Mesendoderm (in vitro differentiated cells): ENCODE results near the gene ST6GAL1.
"Not testable (repeated sequence)": the region's sequence is repeated elsewhere in the genome, so short reads cannot be mapped to it uniquely, and the experiment has no call there.

Source experiments
- DNase-seq: peaks from one replicate; pipeline ENCODE4 v3.0.0; 2013
- H2AK5ac ChIP-seq: 2 replicates; pipeline ENCODE4 v1.6.1; 2013; ENCODE audit warnings: low read length, inconsistent platforms
- H2BK120ac ChIP-seq: 2 replicates; pipeline ENCODE4 v1.6.1; 2013; ENCODE audit warnings: low read depth, mild to moderate bottlenecking, low read length, moderate library complexity, mixed read lengths
- H2BK15ac ChIP-seq: replicated peaks from 2 replicates; pipeline ENCODE4 v1.6.1; 2013; ENCODE audit warnings: low read depth, mild to moderate bottlenecking, moderate library complexity
- H2BK5ac ChIP-seq: 2 replicates; pipeline ENCODE4 v1.6.1; 2013; ENCODE audit warnings: low read length, inconsistent platforms
- H3K18ac ChIP-seq: 2 replicates; pipeline ENCODE4 v1.6.1; 2013; ENCODE audit warnings: mild to moderate bottlenecking, low read length, mixed read lengths
- H3K23ac ChIP-seq: one replicate; pipeline ENCODE4 v1.6.1; 2013; ENCODE audit warnings: low read length
- H3K27ac ChIP-seq: 2 replicates; pipeline ENCODE4 v1.5.1; 2013; ENCODE audit warnings: low read depth, mild to moderate bottlenecking, inconsistent platforms, low read length, moderate library complexity
- H3K27me3 ChIP-seq: 2 replicates; pipeline ENCODE4 v1.6.1; 2013; ENCODE audit warnings: low read length, control low read depth, mild to moderate bottlenecking, inconsistent platforms; ENCODE audit not compliant: insufficient read depth, poor library complexity
- H3K36me3 ChIP-seq: 2 replicates; pipeline ENCODE4 v1.6.1; 2013; ENCODE audit warnings: low read length, inconsistent platforms; ENCODE audit not compliant: control insufficient read depth, insufficient read depth
- H3K4ac ChIP-seq: one replicate; pipeline ENCODE4 v1.6.1; 2013; ENCODE audit warnings: low read depth, mild to moderate bottlenecking, low read length, moderate library complexity
- H3K4me1 ChIP-seq: 2 replicates; pipeline ENCODE4 v1.6.1; 2013; ENCODE audit warnings: low read depth, low read length, inconsistent platforms; ENCODE audit not compliant: control insufficient read depth
- H3K4me2 ChIP-seq: 2 replicates; pipeline ENCODE4 v1.6.1; 2013; ENCODE audit warnings: low read length
- H3K4me3 ChIP-seq: 2 replicates; pipeline ENCODE4 v1.5.1; 2013; ENCODE audit warnings: mild to moderate bottlenecking, low read length
- H3K56ac ChIP-seq: one replicate; pipeline ENCODE4 v1.6.1; 2013; ENCODE audit warnings: low read length
- H3K79me1 ChIP-seq: 2 replicates; pipeline ENCODE4 v1.6.1; 2013; ENCODE audit warnings: low read length, inconsistent platforms
- H3K79me2 ChIP-seq: 2 replicates; pipeline ENCODE4 v1.6.1; 2013; ENCODE audit warnings: mild to moderate bottlenecking, low read length; ENCODE audit not compliant: control insufficient read depth, insufficient read depth
- H3K9ac ChIP-seq: 2 replicates; pipeline ENCODE4 v1.6.1; 2013; ENCODE audit warnings: low read length, inconsistent platforms
- H4K5ac ChIP-seq: one replicate; pipeline ENCODE4 v1.6.1; 2013; ENCODE audit warnings: low read length
- H4K8ac ChIP-seq: one replicate; pipeline ENCODE4 v1.6.1; 2013; ENCODE audit warnings: low read depth, mild to moderate bottlenecking, control low read depth, low read length, moderate library complexity
- WGBS: extraction: QIAGEN DNeasy Blood & Tissue Kit; methylation state at CpG from one replicate; pipeline ENCODE4 v1.1.7; 2013; ENCODE audit warnings: low lambda C conversion rate, missing lambda C conversion rate; ENCODE audit not compliant: insufficient coverage; ENCODE audit errors: extremely low coverage; 5-methylcytosine and 5-hydroxymethylcytosine counted together

The ST6GAL1 gene

GRCh38 chr3:186967686-186968085, 37.4 kb downstream of the ST6GAL1 start:
- Histone ChIP-seq H3K79me1 (peaks cover 7% of the 10 kb centered on the region), H2AK5ac (peak overlapping the region; percentile 65), H3K4me3 (no peak overlapping the region), H3K56ac (peak overlapping the region; percentile 74), H4K8ac (no peak overlapping the region), H3K4ac (no peak overlapping the region), H3K9ac (peak overlapping the region; percentile 41), H3K4me2 (no peak overlapping the region), H3K27me3 (no peaks in the 10 kb centered on the region), H3K36me3 (peaks cover 2% of the 10 kb centered on the region), H2BK120ac (no peak overlapping the region), H3K18ac (no peak overlapping the region), H3K79me2 (no peaks in the 10 kb centered on the region), H2BK15ac (no peak overlapping the region), H3K27ac (peak overlapping the region; percentile 43), H4K5ac (no peak overlapping the region), H2BK5ac (peak overlapping the region; percentile 79), H3K4me1 (peaks cover 24% of the 10 kb centered on the region), H3K23ac (peak overlapping the region; percentile 75)
- WGBS: no CpG with 5 or more reads among the region's 7 CpGs
- peak; percentile 56 for DNase-seq

- no peaks in the 10 kb centered on the region for H3K27me3 ChIP-seq
- no peak overlapping the region for H4K5ac ChIP-seq
- no CpG with 5 or more reads among the region's 7 CpGs for WGBS
- H3K9ac ChIP-seq: no peak overlapping the region
- H2BK15ac ChIP-seq: no peak overlapping the region
- H2BK120ac ChIP-seq: no peak overlapping the region
- no peak overlapping the region for H3K4me3 ChIP-seq
- H3K79me1 ChIP-seq: peaks cover 7% of the 10 kb centered on the region
- no peak overlapping the region for H3K27ac ChIP-seq
- H2AK5ac ChIP-seq: no peak overlapping the region
- peaks cover 15% of the 10 kb centered on the region for H3K4me1 ChIP-seq
- H3K4me2 ChIP-seq: no peak overlapping the region
- H3K4ac ChIP-seq: no peak overlapping the region
- peaks cover 2% of the 10 kb centered on the region for H3K36me3 ChIP-seq
- no peak overlapping the region for H3K23ac ChIP-seq
- no peak overlapping the region for H3K18ac ChIP-seq
- no peak overlapping the region for H3K56ac ChIP-seq
- no peak overlapping the region for H4K8ac ChIP-seq
- no peaks in the 10 kb centered on the region for H3K79me2 ChIP-seq
- DNase-seq: no peak
- no peak overlapping the region for H2BK5ac ChIP-seq
These were observed 39.3 kb downstream of the ST6GAL1 start for GRCh38 chr3:186969607-186970006.

- H3K23ac ChIP-seq, DNase-seq, H3K4me2 ChIP-seq, H2BK5ac ChIP-seq, H2BK15ac ChIP-seq, H3K79me2 ChIP-seq, H2AK5ac ChIP-seq, H4K5ac ChIP-seq, H3K27me3 ChIP-seq, H3K4me3 ChIP-seq, H3K4me1 ChIP-seq, H3K79me1 ChIP-seq, H3K36me3 ChIP-seq, H3K9ac ChIP-seq, H3K18ac ChIP-seq, H2BK120ac ChIP-seq, H3K4ac ChIP-seq, H4K8ac ChIP-seq, H3K27ac ChIP-seq, H3K56ac ChIP-seq: not testable (repeated sequence)
- no CpG with 5 or more reads among the region's 10 CpGs for WGBS
These were observed 40.8 kb downstream of the ST6GAL1 start for GRCh38 chr3:186971106-186971505.

- H2BK5ac ChIP-seq: no peak overlapping the region
- no peak overlapping the region for H3K4me2 ChIP-seq
- no CpG with 5 or more reads among the region's 1 CpG for WGBS
- DNase-seq: no peak
- no peak overlapping the region for H2BK120ac ChIP-seq
- no peak overlapping the region for H3K18ac ChIP-seq
- peaks cover 2% of the 10 kb centered on the region for H3K36me3 ChIP-seq
- no peak overlapping the region for H3K23ac ChIP-seq
- H2AK5ac ChIP-seq: no peak overlapping the region
- H3K79me1 ChIP-seq: peaks cover 5% of the 10 kb centered on the region
- no peak overlapping the region for H3K4me3 ChIP-seq
- no peak overlapping the region for H4K5ac ChIP-seq
- H2BK15ac ChIP-seq: no peak overlapping the region
- H3K27ac ChIP-seq: no peak overlapping the region
- no peak overlapping the region for H3K4ac ChIP-seq
- no peak overlapping the region for H3K9ac ChIP-seq
- H3K27me3 ChIP-seq: no peaks in the 10 kb centered on the region
- no peak overlapping the region for H4K8ac ChIP-seq
- H3K56ac ChIP-seq: no peak overlapping the region
- peaks cover 4% of the 10 kb centered on the region for H3K4me1 ChIP-seq
- H3K79me2 ChIP-seq: no peaks in the 10 kb centered on the region
These were observed 41.3 kb downstream of the ST6GAL1 start for GRCh38 chr3:186971578-186971977.

GRCh38 chr3:186973702-186974101, 43.4 kb downstream of the ST6GAL1 start:
- no peak for DNase-seq
- WGBS: no CpG with 5 or more reads among the region's 7 CpGs
- H3K36me3 ChIP-seq: peaks cover 2% of the 10 kb centered on the region

GRCh38 chr3:186974824-186975313, 44.5 kb downstream of the ST6GAL1 start:
- DNase-seq: no peak
- H3K36me3 ChIP-seq: peaks cover 2% of the 10 kb centered on the region
- no CpG with 5 or more reads among the region's 9 CpGs for WGBS

More at GRCh38 chr3:186973702-186974101, 43.4 kb downstream of the ST6GAL1 start:
- Histone ChIP-seq H4K8ac (no peak overlapping the region), H3K18ac (no peak overlapping the region), H3K23ac (no peak overlapping the region), H3K4me3 (no peak overlapping the region), H4K5ac (no peak overlapping the region), H3K56ac (no peak overlapping the region), H3K9ac (no peak overlapping the region), H3K4me2 (no peak overlapping the region), H2BK5ac (no peak overlapping the region), H3K4ac (no peak overlapping the region), H2BK15ac (no peak overlapping the region), H3K27ac (no peak overlapping the region), H3K79me2 (no peaks in the 10 kb centered on the region), H3K79me1 (peaks cover 2% of the 10 kb centered on the region), H3K4me1 (peaks cover 7% of the 10 kb centered on the region), H2BK120ac (no peak overlapping the region), H3K27me3 (no peaks in the 10 kb centered on the region), H2AK5ac (no peak overlapping the region)

More at GRCh38 chr3:186974824-186975313, 44.5 kb downstream of the ST6GAL1 start:
- Histone ChIP-seq H2BK120ac (no peak overlapping the region), H3K56ac (no peak overlapping the region), H3K79me2 (no peaks in the 10 kb centered on the region), H3K79me1 (peaks cover 4% of the 10 kb centered on the region), H3K4ac (no peak overlapping the region), H3K18ac (no peak overlapping the region), H3K4me2 (no peak overlapping the region), H2BK5ac (no peak overlapping the region), H2AK5ac (no peak overlapping the region), H2BK15ac (no peak overlapping the region), H3K27me3 (no peaks in the 10 kb centered on the region), H4K5ac (no peak overlapping the region), H3K9ac (no peak overlapping the region), H3K27ac (no peak overlapping the region), H3K4me1 (peaks cover 7% of the 10 kb centered on the region), H3K4me3 (no peak overlapping the region), H3K23ac (no peak overlapping the region), H4K8ac (no peak overlapping the region)
